Measurements from ENCODE around the gene KMT5C. TPM values are rescaled to one million over a fixed set of nuclear protein-coding genes. Genes with fewer than 3 reads are reported as not detected.

The KMT5C gene
- total RNA-seq, 2 donors from 2014 or later: 29.2 to 31.3 TPM

DNA sequence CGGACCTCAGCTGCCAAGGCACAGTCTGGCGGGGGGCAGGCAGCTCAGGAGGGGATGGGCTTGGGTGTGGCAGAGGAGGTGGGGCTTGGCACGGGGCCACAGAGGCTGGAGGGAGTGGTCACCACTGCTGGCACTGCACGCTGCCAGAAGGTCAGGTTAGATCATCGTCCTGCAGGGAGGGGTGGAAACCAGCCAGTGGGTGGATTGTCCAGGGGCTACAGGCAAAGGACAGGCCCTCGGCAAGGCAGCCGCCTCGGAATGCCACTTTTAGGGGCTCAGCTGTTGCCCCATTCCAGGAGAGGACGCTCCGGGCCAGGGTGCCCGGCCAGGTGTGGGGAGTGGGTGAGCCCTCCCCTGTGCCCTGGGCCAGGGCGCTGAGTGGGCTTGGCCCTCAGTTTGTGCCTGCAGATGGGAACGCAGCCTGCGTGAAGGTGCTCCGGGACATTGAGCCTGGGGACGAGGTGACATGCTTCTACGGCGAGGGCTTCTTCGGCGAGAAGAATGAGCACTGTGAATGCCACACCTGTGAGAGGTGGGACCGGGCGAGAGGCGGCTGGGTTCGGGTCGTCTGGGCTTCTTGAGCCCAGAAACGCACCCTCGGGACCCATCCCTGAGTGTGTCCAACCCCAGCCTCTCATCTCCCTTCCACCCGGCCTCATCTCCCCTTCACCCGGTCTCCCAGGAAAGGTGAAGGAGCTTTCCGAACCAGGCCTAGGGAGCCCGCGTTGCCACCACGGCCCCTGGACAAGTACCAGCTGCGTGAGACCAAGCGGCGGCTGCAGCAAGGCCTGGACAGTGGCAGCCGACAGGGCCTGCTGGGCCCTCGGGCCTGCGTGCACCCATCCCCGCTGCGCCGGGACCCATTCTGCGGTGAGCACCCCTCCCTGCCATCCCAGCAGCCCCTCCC is 6.4 kb downstream of the KMT5C start:
- no peak overlapping the region for H3K4me3 Mint-ChIP-seq
- peaks cover 3% of the 10 kb centered on the region for H3K27me3 Mint-ChIP-seq (ENCODE audit: low read depth)
- DNase-seq (no peak), ATAC-seq (replicated peaks in 1 of 2) (no peak)
- H3K4me1 Mint-ChIP-seq (ENCODE audit: low read depth): peaks cover 6% of the 10 kb centered on the region
- H3K27ac Mint-ChIP-seq: no peak overlapping the region
- peaks cover 3 to 4% of the 10 kb centered on the region in 2 donors for H3K36me3 Mint-ChIP-seq (ENCODE audit: insufficient read depth in 2 of 2)
- no peaks in the 10 kb centered on the region for H3K9me3 Mint-ChIP-seq

DNA sequence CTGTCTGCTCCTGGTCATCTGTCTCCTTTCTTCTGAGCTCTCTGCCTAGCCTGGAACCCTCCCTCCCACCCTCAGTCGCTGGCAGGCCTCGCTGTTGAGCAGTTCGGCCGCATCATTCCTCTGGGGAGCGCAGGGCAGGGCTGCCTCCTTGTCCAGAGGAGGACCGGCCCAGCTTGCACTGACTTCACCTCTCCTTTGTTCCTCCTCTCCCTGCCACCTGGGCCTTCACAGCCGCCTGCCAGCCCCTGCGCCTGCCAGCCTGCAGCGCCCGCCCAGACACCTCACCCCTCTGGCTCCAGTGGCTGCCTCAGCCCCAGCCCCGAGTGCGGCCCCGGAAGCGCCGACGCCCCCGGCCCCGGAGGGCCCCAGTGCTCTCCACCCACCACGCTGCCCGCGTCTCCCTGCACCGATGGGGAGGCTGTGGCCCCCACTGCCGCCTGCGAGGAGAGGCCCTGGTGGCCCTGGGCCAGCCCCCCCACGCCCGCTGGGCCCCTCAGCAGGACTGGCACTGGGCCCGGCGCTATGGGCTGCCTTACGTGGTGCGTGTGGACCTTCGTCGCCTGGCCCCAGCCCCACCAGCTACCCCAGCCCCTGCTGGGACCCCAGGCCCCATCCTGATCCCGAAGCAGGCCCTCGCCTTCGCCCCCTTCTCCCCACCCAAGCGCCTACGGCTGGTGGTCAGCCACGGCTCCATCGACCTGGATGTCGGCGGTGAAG is 7.2 kb downstream of the KMT5C start:
- no peak for DNase-seq
- Mint-ChIP-seq H3K9me3 (no peaks in the 10 kb centered on the region), H3K36me3 (ENCODE audit: insufficient read depth in 2 of 2) (peaks cover 0 to 3% of the 10 kb centered on the region in 2 donors), H3K27me3 (ENCODE audit: low read depth) (peaks cover 11% of the 10 kb centered on the region), H3K4me3 (no peak overlapping the region), H3K27ac (no peak overlapping the region), H3K4me1 (ENCODE audit: low read depth) (no peaks in the 10 kb centered on the region)
- peak in 1 of 2 donors; percentile 27 for ATAC-seq (replicated peaks in 1 of 2)

DNA sequence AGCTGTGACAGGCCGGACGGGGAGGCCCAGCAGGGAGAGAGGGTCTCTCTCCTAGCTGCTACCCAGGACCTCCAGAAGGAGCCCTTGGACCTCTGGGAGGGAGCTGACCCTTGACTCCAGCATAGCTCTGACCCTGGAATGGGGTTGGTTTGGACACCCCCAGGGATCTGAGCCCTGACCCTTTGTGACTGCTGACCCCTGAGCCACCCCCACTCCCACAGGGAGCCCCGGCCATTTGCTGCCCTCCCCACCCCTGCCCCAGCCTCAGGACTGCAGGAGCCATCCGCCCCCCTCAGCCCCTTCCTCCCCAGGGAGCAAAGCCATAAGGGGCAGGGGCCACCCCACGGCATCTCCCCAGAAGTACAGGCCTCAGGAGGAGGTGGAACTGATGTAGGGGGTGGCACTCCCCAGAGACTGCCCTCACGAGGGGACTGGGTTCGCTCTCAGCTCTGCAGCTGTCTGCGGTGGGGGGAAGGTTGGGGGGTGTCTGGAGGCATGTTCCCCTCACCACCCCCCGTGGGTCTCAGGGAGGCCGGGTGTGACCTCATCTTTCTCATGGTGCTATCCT is 7.8 kb downstream of the KMT5C start:
- H3K9me3 Mint-ChIP-seq: no peaks in the 10 kb centered on the region
- H3K27me3 Mint-ChIP-seq (ENCODE audit: low read depth): peaks cover 17% of the 10 kb centered on the region
- H3K4me3 Mint-ChIP-seq: no peak overlapping the region
- DNase-seq: no peak
- peaks cover 2% of the 10 kb centered on the region for H3K4me1 Mint-ChIP-seq (ENCODE audit: low read depth)
- peaks cover 0 to 3% of the 10 kb centered on the region in 2 donors for H3K36me3 Mint-ChIP-seq (ENCODE audit: insufficient read depth in 2 of 2)
- ATAC-seq (replicated peaks in 1 of 2): no peak
- H3K27ac Mint-ChIP-seq: no peak overlapping the region

DNA sequence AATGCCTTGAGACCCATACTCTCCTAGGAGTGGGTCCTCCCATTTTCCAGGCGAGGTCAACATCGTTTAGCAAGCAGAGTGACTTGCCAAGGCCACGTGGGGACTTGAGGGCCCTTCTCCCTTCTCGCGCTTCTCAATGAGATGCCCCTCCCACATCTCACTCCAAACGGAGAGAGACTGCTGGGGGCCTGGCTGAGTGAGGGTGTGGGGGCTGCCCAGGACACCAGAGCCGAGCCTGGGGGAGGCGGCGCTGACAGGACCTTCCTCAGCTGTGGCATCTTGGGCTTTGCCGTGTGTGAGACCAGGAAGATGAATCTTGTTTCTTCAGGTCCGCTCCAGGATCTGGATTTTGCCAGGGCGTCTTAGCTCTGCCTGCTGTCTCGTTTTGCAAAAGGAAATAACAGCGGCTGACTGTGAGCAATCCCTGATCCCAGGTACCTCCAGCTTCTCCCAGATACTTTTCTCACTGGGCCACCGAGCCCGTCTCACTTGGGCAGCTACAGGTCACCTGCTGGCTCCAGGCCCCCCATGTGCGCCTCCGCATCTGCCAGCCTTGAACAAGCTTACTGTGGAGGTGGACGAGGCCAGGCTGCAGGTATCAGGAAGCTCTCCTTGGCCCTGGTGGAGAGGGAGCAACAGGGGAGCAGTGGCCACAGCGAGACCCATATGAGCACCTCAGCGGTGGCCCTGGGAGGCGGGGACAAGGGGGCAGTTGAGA is 8.8 kb downstream of the KMT5C start:
- no peaks in the 10 kb centered on the region for H3K36me3 Mint-ChIP-seq (ENCODE audit: insufficient read depth in 2 of 2)
- H3K4me1 Mint-ChIP-seq (ENCODE audit: low read depth): peaks cover 11% of the 10 kb centered on the region
- no peaks in the 10 kb centered on the region for H3K9me3 Mint-ChIP-seq
- no peak overlapping the region for H3K27ac Mint-ChIP-seq
- H3K27me3 Mint-ChIP-seq (ENCODE audit: low read depth): peaks cover 26% of the 10 kb centered on the region
- DNase-seq (no peak), ATAC-seq (replicated peaks in 1 of 2) (no peak)
- no peak overlapping the region for H3K4me3 Mint-ChIP-seq

DNA sequence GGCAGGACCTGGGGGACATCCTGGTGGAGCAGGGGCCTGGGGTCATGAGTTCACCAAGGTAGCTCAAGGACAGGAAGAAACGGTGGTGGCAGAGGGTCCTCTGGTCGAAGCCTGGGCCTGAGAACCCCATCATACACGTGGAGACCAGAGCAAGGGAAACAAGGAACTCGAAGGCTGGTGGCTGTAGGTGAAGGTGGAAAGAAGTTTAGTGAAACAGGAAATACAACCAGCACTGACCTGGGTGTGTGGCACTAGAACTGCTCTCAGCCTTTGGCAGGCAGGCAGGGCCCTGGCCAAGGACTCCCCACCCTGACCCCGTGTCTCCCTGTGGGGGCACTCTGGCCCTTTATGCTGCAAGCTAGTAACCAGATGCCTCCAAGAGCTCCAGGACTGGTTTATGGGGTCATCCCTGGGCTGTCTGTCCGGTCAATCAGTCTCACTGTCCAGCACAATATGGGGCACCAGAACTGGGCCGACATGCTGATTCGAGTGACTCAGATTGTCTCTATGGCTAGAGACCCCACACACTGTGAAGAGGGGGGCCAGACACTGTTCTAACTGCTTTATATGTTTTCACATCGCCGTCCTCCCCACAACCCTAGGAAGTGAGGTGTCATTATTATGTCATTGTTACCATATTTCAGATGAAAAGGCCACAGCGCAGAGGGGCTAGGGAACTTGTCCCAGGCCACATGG is 11.1 kb downstream of the KMT5C start:
- Mint-ChIP-seq H3K4me3 (no peak overlapping the region), H3K9me3 (no peaks in the 10 kb centered on the region), H3K4me1 (ENCODE audit: low read depth) (peaks cover 18% of the 10 kb centered on the region), H3K27me3 (ENCODE audit: low read depth) (peaks cover 33% of the 10 kb centered on the region), H3K36me3 (ENCODE audit: insufficient read depth in 2 of 2) (no peaks in the 10 kb centered on the region), H3K27ac (no peak overlapping the region)
- DNase-seq (no peak), ATAC-seq (replicated peaks in 1 of 2) (no peak)

DNA sequence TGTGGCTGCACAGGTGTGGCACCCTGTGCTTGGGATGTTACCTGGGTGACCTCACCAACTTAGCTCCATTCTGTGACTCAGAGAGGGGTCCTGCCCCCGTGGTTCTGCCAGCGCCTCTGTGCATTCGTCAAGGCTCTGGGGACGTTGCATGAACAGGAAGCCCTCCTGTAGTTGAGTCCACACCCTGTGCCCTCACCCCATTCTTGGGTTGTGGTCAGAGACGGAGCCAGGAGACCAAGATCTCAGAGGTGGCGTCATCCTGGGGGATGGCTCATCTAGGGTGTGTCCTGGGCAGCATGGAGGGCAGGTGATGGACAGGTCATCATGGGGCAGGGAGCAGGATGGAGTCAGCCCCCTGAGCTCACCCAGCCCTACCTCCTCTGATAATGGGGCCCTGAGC is 12.4 kb downstream of the KMT5C start:
- H3K27me3 Mint-ChIP-seq (ENCODE audit: low read depth): peaks cover 42% of the 10 kb centered on the region

DNA sequence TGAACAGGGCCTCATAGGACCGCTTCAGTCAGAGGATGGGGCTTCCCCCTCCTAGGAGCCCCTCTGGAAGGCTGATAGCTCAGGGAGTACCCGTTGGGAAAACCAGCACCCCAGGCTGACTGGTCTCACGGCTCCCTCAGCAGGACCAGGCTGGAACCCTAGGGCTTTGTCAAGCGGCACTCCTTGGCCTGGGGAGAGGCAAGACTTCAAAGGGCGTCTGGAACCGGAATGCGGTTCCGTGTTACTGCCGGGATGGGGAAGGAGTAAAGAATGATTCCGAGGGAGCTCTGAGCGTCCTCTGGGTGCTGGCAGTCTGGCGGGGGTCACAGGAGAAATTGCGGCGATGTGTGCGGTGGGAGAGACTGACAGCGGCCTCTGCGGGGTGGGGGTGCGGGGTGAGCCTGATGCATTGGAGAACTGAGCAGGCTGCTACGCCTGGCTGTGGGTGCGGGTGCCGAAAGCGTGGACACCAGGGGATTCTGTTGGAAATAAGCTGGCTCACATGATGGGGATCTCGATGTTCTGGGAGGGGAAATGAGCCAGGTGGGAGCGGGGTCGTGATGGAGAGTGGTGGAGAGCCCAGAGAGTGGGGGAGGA is 13.0 kb downstream of the KMT5C start:
- Mint-ChIP-seq H3K4me3 (peak overlapping the region; percentile 83 to 86), H3K36me3 (ENCODE audit: insufficient read depth in 2 of 2) (no peaks in the 10 kb centered on the region), H3K27me3 (ENCODE audit: low read depth) (peaks cover 47% of the 10 kb centered on the region), H3K27ac (peak overlapping the region; percentile 30), H3K4me1 (ENCODE audit: low read depth) (peaks cover 18% of the 10 kb centered on the region), H3K9me3 (no peaks in the 10 kb centered on the region)
- DNase-seq: no peak
- no peak for ATAC-seq (replicated peaks in 1 of 2)

More for the DNA sequence above, 12.4 kb downstream of the KMT5C start:
- Mint-ChIP-seq H3K27ac (no peak overlapping the region), H3K4me3 (no peak overlapping the region), H3K9me3 (no peaks in the 10 kb centered on the region), H3K36me3 (ENCODE audit: insufficient read depth in 2 of 2) (no peaks in the 10 kb centered on the region), H3K4me1 (ENCODE audit: low read depth) (peaks cover 18% of the 10 kb centered on the region)
- no peak for ATAC-seq (replicated peaks in 1 of 2)
- no peak for DNase-seq

DNA sequence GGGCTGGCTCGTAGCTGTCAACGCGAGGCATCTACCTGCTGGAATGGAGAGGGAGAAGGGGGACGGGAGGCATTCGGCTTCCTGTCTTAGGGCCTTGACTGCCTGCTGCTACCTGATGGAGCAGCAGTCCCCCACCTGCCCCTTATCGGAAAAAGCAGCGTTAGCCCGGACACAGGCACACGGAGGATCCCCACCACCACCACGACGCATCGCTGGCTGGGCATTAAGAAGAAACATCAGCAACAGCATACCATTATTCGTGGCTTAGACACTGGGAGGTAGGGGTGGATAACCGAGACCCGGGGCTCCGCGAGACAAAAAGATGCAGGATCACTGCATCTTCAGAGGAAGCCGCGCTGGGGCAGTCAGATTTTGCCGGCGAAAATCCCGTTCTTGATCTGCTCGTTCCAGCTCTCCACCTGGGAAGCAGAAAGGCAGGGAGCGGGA is 13.7 kb downstream of the KMT5C start:
- H3K9me3 Mint-ChIP-seq: no peaks in the 10 kb centered on the region
- peaks cover 18% of the 10 kb centered on the region for H3K4me1 Mint-ChIP-seq (ENCODE audit: low read depth)
- peak overlapping the region; percentile 83 to 86 for H3K4me3 Mint-ChIP-seq
- ATAC-seq (replicated peaks in 1 of 2): peak in 1 of 2 donors; percentile 5
- no peak overlapping the region for H3K27ac Mint-ChIP-seq
- H3K27me3 Mint-ChIP-seq (ENCODE audit: low read depth): peaks cover 47% of the 10 kb centered on the region
- H3K36me3 Mint-ChIP-seq (ENCODE audit: insufficient read depth in 2 of 2): no peaks in the 10 kb centered on the region
- DNase-seq: no peak

DNA sequence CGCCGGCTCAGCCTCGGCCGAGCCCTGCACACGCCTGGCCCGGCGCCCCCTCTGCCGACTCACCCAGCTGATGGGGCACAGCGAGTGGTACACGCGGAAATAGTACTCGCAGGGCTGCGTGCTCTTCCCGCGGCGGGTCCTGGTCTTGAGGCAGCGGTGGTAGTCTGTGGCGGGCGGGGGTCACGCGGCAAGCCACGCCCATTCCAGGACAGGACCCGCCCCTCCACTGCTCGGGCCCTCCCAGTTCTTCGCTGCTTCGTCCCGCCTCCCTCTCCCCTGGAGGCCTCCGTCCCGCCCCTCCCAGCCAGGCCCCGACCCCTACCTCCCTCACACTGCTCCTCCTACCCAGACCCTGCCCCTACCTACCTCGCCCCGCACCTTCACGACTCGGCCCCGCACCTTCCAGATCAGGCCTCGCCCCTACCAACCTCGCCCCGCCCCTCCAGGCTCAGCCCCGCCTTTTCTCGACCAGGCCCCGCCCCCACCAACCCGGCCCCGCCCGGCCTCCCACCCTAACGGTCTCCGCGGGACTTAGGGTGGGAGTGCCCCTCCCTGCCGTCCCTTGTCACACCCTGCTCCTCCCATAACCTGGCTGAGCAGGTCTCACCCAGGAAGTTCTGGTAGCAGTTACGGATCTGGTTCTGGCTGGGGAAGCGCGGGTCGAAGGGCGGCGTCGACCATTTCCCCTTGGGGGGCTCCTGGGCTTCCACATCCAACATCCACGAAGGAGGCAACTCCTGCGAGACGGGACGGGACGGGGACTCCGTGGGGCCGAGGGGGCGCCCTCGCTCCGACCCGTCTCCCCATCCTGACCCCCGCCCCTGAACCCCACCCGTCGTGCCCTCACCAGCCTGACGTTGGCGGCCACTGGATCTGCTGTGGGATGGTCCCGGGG is 14.4 kb downstream of the KMT5C start:
- peak; percentile 85 to 88 for ATAC-seq (replicated peaks in 1 of 2)
- peak; percentile 72 to 77 for DNase-seq
- Mint-ChIP-seq H3K27ac (no peak overlapping the region), H3K36me3 (ENCODE audit: insufficient read depth in 2 of 2) (no peaks in the 10 kb centered on the region), H3K4me1 (ENCODE audit: low read depth) (peaks cover 18% of the 10 kb centered on the region), H3K27me3 (ENCODE audit: low read depth) (peaks cover 47% of the 10 kb centered on the region), H3K9me3 (no peaks in the 10 kb centered on the region), H3K4me3 (peak overlapping the region; percentile 83 to 86)

DNA sequence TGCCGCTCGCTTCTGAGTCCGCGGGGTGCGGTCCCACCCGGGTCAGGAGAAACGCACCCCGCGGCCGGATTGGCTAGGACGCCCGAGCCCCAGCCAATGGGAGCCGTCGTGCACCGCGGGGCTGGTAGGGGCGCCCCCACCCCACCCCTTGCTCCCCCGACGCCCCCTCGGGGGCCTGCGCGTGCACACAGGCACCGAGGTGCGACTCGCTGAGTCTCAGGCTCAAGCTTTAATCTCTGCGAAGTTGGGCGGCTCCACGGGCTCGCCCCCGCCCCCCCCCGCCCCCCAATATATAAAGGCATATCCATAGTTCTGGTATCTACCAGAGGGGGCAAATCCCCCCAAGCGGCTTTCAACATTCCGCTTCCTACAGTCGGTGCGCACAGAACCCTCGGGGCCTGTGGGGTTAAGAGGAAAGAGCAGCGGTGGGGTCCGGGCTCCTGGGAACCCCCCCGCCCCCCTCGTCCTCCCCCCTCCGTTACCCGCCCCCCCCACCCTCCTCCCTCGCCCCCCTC is 15.1 kb downstream of the KMT5C start, which contains the start of gene COX6B2:
TSS of gene COX6B2 (minus strand) at position 22 of the 515 bp plus-strand sequence. CDS start 198 bp downstream, outside the sequence.
- peak; percentile 15 to 18 for ATAC-seq (replicated peaks in 1 of 2)
- Mint-ChIP-seq H3K27me3 (ENCODE audit: low read depth) (peaks cover 47% of the 10 kb centered on the region), H3K4me1 (ENCODE audit: low read depth) (peaks cover 18% of the 10 kb centered on the region), H3K9me3 (no peaks in the 10 kb centered on the region), H3K36me3 (ENCODE audit: insufficient read depth in 2 of 2) (no peaks in the 10 kb centered on the region), H3K4me3 (peak within 1 kb of the TSS; percentile 83 to 86), H3K27ac (no peak within 1 kb of the TSS)
- DNase-seq: no peak

DNA sequence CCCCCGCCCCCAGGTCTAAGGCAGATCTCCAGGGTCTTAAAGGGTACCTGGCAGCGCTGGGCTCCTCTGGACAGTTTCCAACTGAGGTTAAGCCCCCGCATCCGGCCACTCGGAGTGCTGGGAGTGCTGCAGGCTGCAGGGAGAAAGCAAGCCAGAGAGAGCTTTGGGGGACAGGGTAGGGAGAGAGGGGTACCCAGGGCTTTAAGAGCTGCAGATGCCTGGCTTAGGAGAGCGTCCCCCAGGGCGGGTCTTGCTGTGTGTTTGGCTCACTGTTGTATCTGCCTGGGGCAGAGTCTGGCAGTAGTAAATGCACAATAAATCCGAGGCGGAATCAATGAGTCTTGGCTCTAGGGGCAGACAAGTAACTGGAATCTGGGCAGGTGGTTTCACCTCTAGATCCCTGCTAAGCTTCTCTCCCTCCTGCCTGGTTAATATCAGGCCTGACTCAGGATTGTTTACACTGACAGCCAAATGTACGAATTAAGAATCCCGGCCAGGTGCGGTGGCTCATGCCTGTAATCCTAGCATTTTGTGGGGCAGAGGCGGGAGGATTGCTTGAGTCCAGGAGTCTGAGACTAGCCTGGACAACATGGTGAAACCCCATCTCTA is 15.6 kb downstream of the KMT5C start:
- no peaks in the 10 kb centered on the region for H3K9me3 Mint-ChIP-seq
- peak overlapping the region in 1 of 2 donors; percentile 15 for H3K4me3 Mint-ChIP-seq
- no peaks in the 10 kb centered on the region for H3K36me3 Mint-ChIP-seq (ENCODE audit: insufficient read depth in 2 of 2)
- ATAC-seq (replicated peaks in 1 of 2): no peak
- no peak for DNase-seq
- H3K27ac Mint-ChIP-seq: no peak overlapping the region
- peaks cover 18% of the 10 kb centered on the region for H3K4me1 Mint-ChIP-seq (ENCODE audit: low read depth)
- peaks cover 47% of the 10 kb centered on the region for H3K27me3 Mint-ChIP-seq (ENCODE audit: low read depth)

Data from activated T-cell treated with anti-CD3 and anti-CD28 coated beads, Interleukin-2, amount 50 U/mL, for 72 hours (primary cell).